HTR-8/SVneo (cell line): ENCODE measurements around the gene GOPC.

Experiments used
- DNase-seq: peaks from one replicate; pipeline ENCODE4 v3.0.0; 2011; ENCODE audit warnings: low spot score, mixed read lengths; ENCODE audit not compliant: insufficient read length
- FAIRE-seq: peaks from 2 replicates; lab custom pipeline; 2011; peaks lifted over from hg19 to GRCh38; lab: Jason Lieb, UNC

Gene GOPC

GRCh38 chr6:117600008-117600743, 2.1 kb downstream of the GOPC start:
- no peak for FAIRE-seq
- no peak for DNase-seq

- FAIRE-seq (no peak), DNase-seq (no peak)
Measured at GRCh38 chr6:117597755-117598154, 4.6 kb downstream of the GOPC start.

- no peak for FAIRE-seq
- no peak for DNase-seq
Measured at GRCh38 chr6:117595099-117595923, 7.0 kb downstream of the GOPC start.

GRCh38 chr6:117592983-117593759, 9.1 kb downstream of the GOPC start:
- FAIRE-seq (no peak), DNase-seq (no peak)

GRCh38 chr6:117591405-117591804, 10.9 kb downstream of the GOPC start:
- DNase-seq (no peak), FAIRE-seq (no peak)

- FAIRE-seq (no peak), DNase-seq (no peak)
Measured at GRCh38 chr6:117590447-117590846, 11.9 kb downstream of the GOPC start.

GRCh38 chr6:117585647-117586046, 16.7 kb downstream of the GOPC start:
- DNase-seq = no peak
- no peak for FAIRE-seq

- no peak for DNase-seq
- FAIRE-seq = no peak
Measured at GRCh38 chr6:117574198-117574597, 28.1 kb downstream of the GOPC start.

- FAIRE-seq (no peak), DNase-seq (no peak)
Measured at GRCh38 chr6:117573006-117573680, 29.2 kb downstream of the GOPC start.

GRCh38 chr6:117568831-117569410, 33.4 kb downstream of the GOPC start:
- no peak for FAIRE-seq
- DNase-seq = no peak

- no peak for FAIRE-seq
- no peak for DNase-seq
Measured at GRCh38 chr6:117568247-117568646, 34.1 kb downstream of the GOPC start.

GRCh38 chr6:117564681-117565080, 37.6 kb downstream of the GOPC start:
- FAIRE-seq = no peak
- no peak for DNase-seq

GRCh38 chr6:117561128-117561527, 41.2 kb downstream of the GOPC start:
- DNase-seq = no peak
- FAIRE-seq = no peak

- no peak for FAIRE-seq
Measured at GRCh38 chr6:117559299-117559698, 43.0 kb downstream of the GOPC start.

GRCh38 chr6:117558818-117559217, 43.5 kb downstream of the GOPC start:
- FAIRE-seq (peak; percentile 9), DNase-seq (no peak)

More at GRCh38 chr6:117559299-117559698, 43.0 kb downstream of the GOPC start:
- DNase-seq = no peak

GRCh38 chr6:117557951-117558350, 44.4 kb downstream of the GOPC start:
- FAIRE-seq = no peak
- no peak for DNase-seq

- no peak for FAIRE-seq
- DNase-seq = no peak
Measured at GRCh38 chr6:117555882-117556498, 46.3 kb downstream of the GOPC start.

- DNase-seq (no peak), FAIRE-seq (no peak)
Measured at GRCh38 chr6:117555262-117555849, 47.0 kb downstream of the GOPC start.

GRCh38 chr6:117553142-117553541, 49.2 kb downstream of the GOPC start:
- no peak for FAIRE-seq
- no peak for DNase-seq
